HepG2 (cell line): ENCODE data around the gene OSTF1. TPM values are rescaled to one million over a fixed set of nuclear protein-coding genes. Genes with fewer than 3 reads are reported as not detected.

Experiments used
- ASH2L ChIP-seq: fragments of 300-600, 200-600 bp; sonication (generic); IDR thresholded peaks from 2 replicates; pipeline ENCODE4 v1.7.0; 2017; ENCODE audit warnings: low read depth, mild to moderate bottlenecking, moderate library complexity, mixed read lengths, low read length; ENCODE audit not compliant: insufficient read length
- BHLHE40 ChIP-seq: IDR thresholded peaks from 2 replicates; pipeline ENCODE4 v1.6.1; 2011; ENCODE audit warnings: low read length, improper control_type of control experiment
- DMAP1 ChIP-seq: IDR thresholded peaks from 2 replicates; pipeline ENCODE4 v1.6.1; 2016
- FOSL2 ChIP-seq: sonication (generic); formaldehyde crosslinking; IDR thresholded peaks from 2 replicates; pipeline ENCODE4 v1.4.0; 2020; ENCODE audit warnings: missing genetic modification reagents
- HDAC1 ChIP-seq: sonication (generic); formaldehyde crosslinking; IDR thresholded peaks from 2 replicates; pipeline ENCODE4 v1.5.1; 2020; ENCODE audit warnings: mild to moderate bottlenecking, missing genetic modification reagents
- HNF4A ChIP-seq: sonication (generic); formaldehyde crosslinking; IDR thresholded peaks from 2 replicates; pipeline ENCODE4 v1.4.0; 2020; ENCODE audit warnings: missing genetic modification reagents
- IRF2 ChIP-seq: IDR thresholded peaks from 2 replicates; pipeline ENCODE4 v1.6.1; 2018; ENCODE audit warnings: missing genetic modification reagents, missing compliant biosample characterization
- MAFK ChIP-seq, 2 experiments: IDR thresholded peaks in 1 of 2; conservative IDR thresholded peaks in 1 of 2; 2 replicates each; pipeline ENCODE4 v1.6.1; 2011; ENCODE audit warnings: improper control_type of control experiment in 2 of 2, low read length in 2 of 2
- PAF1 ChIP-seq: IDR thresholded peaks from 2 replicates; pipeline ENCODE4 v1.6.1; 2016; ENCODE audit warnings: missing genetic modification reagents, missing compliant biosample characterization
- POLR2A ChIP-seq, 2 experiments: IDR thresholded peaks; 2 replicates each; pipeline ENCODE4 v1.6.1; 2011; ENCODE audit warnings: low read depth in 2 of 2, low read length in 2 of 2, mild to moderate bottlenecking in 1 of 2, moderate library complexity in 1 of 2; ENCODE audit not compliant: insufficient read depth in 1 of 2
- RCOR2 ChIP-seq: IDR thresholded peaks from 2 replicates; pipeline ENCODE4 v1.6.1; 2016; ENCODE audit warnings: missing biosample characterization, missing genetic modification reagents
- SAFB2 ChIP-seq: sonication (generic); formaldehyde crosslinking; IDR thresholded peaks from 2 replicates; pipeline ENCODE4 v1.5.1; 2020; ENCODE audit warnings: missing genetic modification reagents, low read depth, mild to moderate bottlenecking, borderline replicate concordance
- SAP130 ChIP-seq: IDR thresholded peaks from 2 replicates; pipeline ENCODE4 v1.6.1; 2016; ENCODE audit warnings: low read depth
- SMYD3 ChIP-seq: sonication (generic); formaldehyde crosslinking; IDR thresholded peaks from 2 replicates; pipeline ENCODE4 v1.8.1; 2023; ENCODE audit warnings: mild to moderate bottlenecking, missing genetic modification reagents
- SPEN ChIP-seq: sonication (generic); formaldehyde crosslinking; IDR thresholded peaks from 2 replicates; pipeline ENCODE4 v1.5.1; 2020; ENCODE audit warnings: low read depth, mild to moderate bottlenecking, missing genetic modification reagents
- SRF ChIP-seq: IDR thresholded peaks from 2 replicates; pipeline ENCODE4 v1.6.1; 2011; ENCODE audit warnings: mild to moderate bottlenecking, low read depth, low read length, moderate library complexity
- TGIF2 ChIP-seq: IDR thresholded peaks from 2 replicates; pipeline ENCODE4 v1.6.1; 2016; ENCODE audit warnings: control low read depth, missing compliant biosample characterization
- THAP11 ChIP-seq: IDR thresholded peaks from 2 replicates; pipeline ENCODE4 v1.6.1; 2016; ENCODE audit warnings: missing biosample characterization, missing genetic modification reagents
- USF2 ChIP-seq, 2 experiments: sonication (generic) in 1 of 2; formaldehyde crosslinking in 1 of 2; IDR thresholded peaks; 2 replicates each; pipeline versions ENCODE4 v1.5.1 to v1.6.1; 2011 to 2020; ENCODE audit warnings: borderline replicate concordance in 1 of 2, low read depth in 1 of 2, low read length in 1 of 2, mild to moderate bottlenecking in 1 of 2, missing genetic modification reagents in 1 of 2, moderate library complexity in 1 of 2
- ZNF138 ChIP-seq: sonication (generic); formaldehyde crosslinking; IDR thresholded peaks from 2 replicates; pipeline ENCODE4 v1.5.0; 2020; ENCODE audit warnings: mild to moderate bottlenecking, low read depth, missing genetic modification reagents
- ZNF260 ChIP-seq: sonication (generic); formaldehyde crosslinking; IDR thresholded peaks from 2 replicates; pipeline ENCODE4 v1.4.0; 2020; ENCODE audit warnings: missing genetic modification reagents, low read depth, mild to moderate bottlenecking, borderline replicate concordance
- ZNF44 ChIP-seq: sonication (generic); formaldehyde crosslinking; IDR thresholded peaks from 2 replicates; pipeline ENCODE4 v1.5.1; 2020; ENCODE audit warnings: mild to moderate bottlenecking, missing genetic modification reagents
- ZNF598 ChIP-seq: sonication (generic); formaldehyde crosslinking; IDR thresholded peaks from 2 replicates; pipeline ENCODE4 v1.5.1; 2020; ENCODE audit warnings: mild to moderate bottlenecking, missing genetic modification reagents, borderline replicate concordance
- ZNF713 ChIP-seq: sonication (generic); formaldehyde crosslinking; IDR thresholded peaks from 2 replicates; pipeline ENCODE4 v1.4.0; 2020; ENCODE audit warnings: mild to moderate bottlenecking, missing genetic modification reagents
- ZNF883 ChIP-seq: sonication (generic); formaldehyde crosslinking; IDR thresholded peaks from 2 replicates; pipeline ENCODE4 v1.5.1; 2020; ENCODE audit warnings: mild to moderate bottlenecking, missing genetic modification reagents; ENCODE audit errors: not compliant biosample characterization
- polyA plus RNA-seq, 8 experiments: library from polyadenylated mRNA; depleted of rRNA in 3 of 8; stranded (reverse) in 7 of 8; unstranded in 1 of 8; fragments of >200 nt; fragmentation: Illumina TruSeq in 4 of 8; extraction: Trizol in 4 of 8; gene quantifications; 2 replicates each; pipeline versions ENCODE4 v1.2.1 to v1.2.3, GENCODE V29; 2011 to 2016; ENCODE audit warnings: low read depth in 4 of 8, missing spikeins in 1 of 8, mixed read lengths in 1 of 8; ENCODE audit not compliant: insufficient read depth in 1 of 8
- total RNA-seq, 5 experiments: library from RNA; depleted of rRNA; stranded (reverse); fragments of >200 nt; fragmentation: Illumina TruSeq; extraction: Trizol; gene quantifications; 2 replicates each; pipeline ENCODE4 v1.2.3, GENCODE V29; 2016; ENCODE audit warnings: low read depth in 1 of 5
- TF ChIP-seq, protein P1 (sequence below): sonication (generic); formaldehyde crosslinking; IDR thresholded peaks from 2 replicates; pipeline ENCODE4 v1.9.0; 2022; ENCODE audit warnings: missing genetic modification reagents, mild to moderate bottlenecking, borderline replicate concordance
- TF ChIP-seq, protein P2 (sequence below): sonication (generic); formaldehyde crosslinking; IDR thresholded peaks from 2 replicates; pipeline ENCODE4 v1.9.0; 2021; ENCODE audit warnings: missing genetic modification reagents, mild to moderate bottlenecking, borderline replicate concordance

OSTF1 gene
- total and polyA plus RNA-seq, 2 of the 13 experiments (the other 11 are each of a cell fraction or from before 2014, with no cell fraction given): 16.8 to 39.0 TPM

DNA sequence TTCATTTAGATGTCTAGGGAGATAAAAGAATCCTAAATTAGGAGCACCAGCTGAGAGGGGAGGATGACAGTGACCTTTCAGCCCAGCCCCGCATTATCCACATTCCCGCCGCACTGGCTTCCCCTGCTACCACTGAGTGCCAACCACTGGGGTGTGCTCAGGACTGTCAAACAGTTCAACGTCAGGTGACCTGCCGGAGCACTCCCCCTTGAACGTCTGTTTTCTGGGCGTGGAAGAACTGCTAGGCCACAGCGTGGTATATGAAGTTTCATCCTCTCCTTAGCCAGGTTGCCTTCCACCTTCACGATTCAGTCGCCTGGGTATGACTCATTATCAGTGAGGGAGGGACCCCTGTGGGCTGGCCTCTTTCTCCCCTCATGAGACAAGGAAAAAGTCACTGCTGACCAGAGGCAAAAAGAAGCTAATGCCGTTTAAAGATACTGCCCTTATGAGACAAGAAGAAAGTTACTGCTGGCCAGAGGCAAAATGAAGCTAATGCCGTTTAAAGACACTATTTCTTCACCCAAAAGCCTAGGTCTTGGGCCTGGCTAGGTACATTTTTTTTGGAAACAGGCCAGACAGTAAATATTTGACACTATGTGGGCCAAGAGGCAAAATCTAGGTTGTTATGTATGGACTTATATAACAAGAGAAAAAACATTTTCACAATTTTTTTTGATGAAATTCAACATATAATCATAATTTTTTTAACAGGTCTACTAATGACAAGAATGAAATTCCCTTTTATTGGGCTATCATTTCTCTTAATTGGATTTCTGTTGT is 4.9 kb upstream of the OSTF1 start (continued):
- TF ChIP-seq USF2 (IDR thresholded peaks at IDR 0.05; ENCODE audit: low read depth, low read length): peak; percentile 54
- TF ChIP-seq USF2 (CRISPR knock-in tag; IDR thresholded peaks at IDR 0.05; ENCODE audit: borderline replicate concordance): peak; percentile 56; the same call in 1 of the 2 replicates
- no peak for TF ChIP-seq RCOR2 (CRISPR knock-in tag)
- TF ChIP-seq, protein P1, sequence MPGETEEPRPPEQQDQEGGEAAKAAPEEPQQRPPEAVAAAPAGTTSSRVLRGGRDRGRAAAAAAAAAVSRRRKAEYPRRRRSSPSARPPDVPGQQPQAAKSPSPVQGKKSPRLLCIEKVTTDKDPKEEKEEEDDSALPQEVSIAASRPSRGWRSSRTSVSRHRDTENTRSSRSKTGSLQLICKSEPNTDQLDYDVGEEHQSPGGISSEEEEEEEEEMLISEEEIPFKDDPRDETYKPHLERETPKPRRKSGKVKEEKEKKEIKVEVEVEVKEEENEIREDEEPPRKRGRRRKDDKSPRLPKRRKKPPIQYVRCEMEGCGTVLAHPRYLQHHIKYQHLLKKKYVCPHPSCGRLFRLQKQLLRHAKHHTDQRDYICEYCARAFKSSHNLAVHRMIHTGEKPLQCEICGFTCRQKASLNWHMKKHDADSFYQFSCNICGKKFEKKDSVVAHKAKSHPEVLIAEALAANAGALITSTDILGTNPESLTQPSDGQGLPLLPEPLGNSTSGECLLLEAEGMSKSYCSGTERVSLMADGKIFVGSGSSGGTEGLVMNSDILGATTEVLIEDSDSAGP (CRISPR knock-in tag): peak; percentile 30; the same call in 1 of the 2 replicates
- TF ChIP-seq BHLHE40: peak; percentile 64
- TF ChIP-seq, protein P2, sequence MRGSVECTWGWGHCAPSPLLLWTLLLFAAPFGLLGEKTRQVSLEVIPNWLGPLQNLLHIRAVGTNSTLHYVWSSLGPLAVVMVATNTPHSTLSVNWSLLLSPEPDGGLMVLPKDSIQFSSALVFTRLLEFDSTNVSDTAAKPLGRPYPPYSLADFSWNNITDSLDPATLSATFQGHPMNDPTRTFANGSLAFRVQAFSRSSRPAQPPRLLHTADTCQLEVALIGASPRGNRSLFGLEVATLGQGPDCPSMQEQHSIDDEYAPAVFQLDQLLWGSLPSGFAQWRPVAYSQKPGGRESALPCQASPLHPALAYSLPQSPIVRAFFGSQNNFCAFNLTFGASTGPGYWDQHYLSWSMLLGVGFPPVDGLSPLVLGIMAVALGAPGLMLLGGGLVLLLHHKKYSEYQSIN (CRISPR knock-in tag): no peak
- no peak for TF ChIP-seq ZNF713 (CRISPR knock-in tag)
- peak in 1 of 2 experiments; percentile 44; a peak in 1 of 4 replicates for TF ChIP-seq POLR2A (IDR thresholded peaks at IDR 0.05; ENCODE audit: insufficient read depth in 1 of 2, low read depth in 2 of 2, low read length in 2 of 2)
- TF ChIP-seq SMYD3 (CRISPR knock-in tag): no peak
- no peak for TF ChIP-seq THAP11 (CRISPR knock-in tag)
- peak; percentile 67; the same call in 1 of the 2 replicates for TF ChIP-seq ZNF598 (CRISPR knock-in tag)
- no peak for TF ChIP-seq MAFK (conservative IDR thresholded peaks at IDR 0.05 in 1 of 2, IDR thresholded peaks at IDR 0.05 in 1 of 2; ENCODE audit: low read length in 2 of 2)
- TF ChIP-seq ZNF138 (CRISPR knock-in tag): no peak
- no peak for TF ChIP-seq PAF1 (CRISPR knock-in tag)
- TF ChIP-seq HDAC1 (CRISPR knock-in tag): peak; percentile 49; the same call in 1 of the 2 replicates
- peak; percentile 66 for TF ChIP-seq SAP130
- TF ChIP-seq IRF2 (CRISPR knock-in tag): peak; percentile 55; the same call in 1 of the 2 replicates
- TF ChIP-seq ASH2L: peak; percentile 64
- TF ChIP-seq DMAP1: 0 out of 2 replicates have a peak, but pooled peaks have one; percentile 24
- no peak for TF ChIP-seq SRF
- no peak for TF ChIP-seq ZNF44 (CRISPR knock-in tag)
- peak; percentile 76 for TF ChIP-seq TGIF2 (CRISPR knock-in tag)
- TF ChIP-seq ZNF883 (CRISPR knock-in tag): no peak
- TF ChIP-seq SAFB2: no peak
- TF ChIP-seq HNF4A: peak; percentile 17; the same call in 1 of the 2 replicates
- 0 out of 2 replicates have a peak, but pooled peaks have one; percentile 29 for TF ChIP-seq SPEN (CRISPR knock-in tag)
- peak; percentile 83 for TF ChIP-seq FOSL2
- no peak for TF ChIP-seq ZNF260 (CRISPR knock-in tag)
